Fibroblast of peridontal ligament (primary cell): ENCODE measurements around the gene NWD2.

Source experiments
- DNase-seq: peaks from one replicate; pipeline ENCODE4 v3.0.0-alpha.2; 2010; ENCODE audit errors: extremely low read depth

Gene NWD2

DNA sequence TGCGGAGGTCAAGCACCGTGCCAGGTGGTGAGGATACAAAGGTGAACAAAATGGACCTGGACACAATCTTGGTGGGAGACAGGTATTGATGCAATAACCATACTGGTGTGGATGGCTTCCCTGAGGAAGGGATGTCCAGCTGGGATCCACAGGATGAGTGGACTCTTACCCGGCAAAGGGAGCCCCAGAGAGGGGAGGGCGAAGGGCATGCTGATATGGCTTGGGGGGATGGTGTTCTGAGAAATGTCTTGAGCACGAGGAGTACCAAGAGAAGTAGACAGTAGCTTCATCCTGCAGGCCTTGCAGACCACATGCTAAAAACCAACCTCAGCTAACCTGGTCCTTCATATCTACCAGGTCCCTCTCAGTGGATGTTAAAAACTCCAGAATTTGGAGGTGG, 220.8 kb downstream of the NWD2 start:
- DNase-seq = no peak

DNA sequence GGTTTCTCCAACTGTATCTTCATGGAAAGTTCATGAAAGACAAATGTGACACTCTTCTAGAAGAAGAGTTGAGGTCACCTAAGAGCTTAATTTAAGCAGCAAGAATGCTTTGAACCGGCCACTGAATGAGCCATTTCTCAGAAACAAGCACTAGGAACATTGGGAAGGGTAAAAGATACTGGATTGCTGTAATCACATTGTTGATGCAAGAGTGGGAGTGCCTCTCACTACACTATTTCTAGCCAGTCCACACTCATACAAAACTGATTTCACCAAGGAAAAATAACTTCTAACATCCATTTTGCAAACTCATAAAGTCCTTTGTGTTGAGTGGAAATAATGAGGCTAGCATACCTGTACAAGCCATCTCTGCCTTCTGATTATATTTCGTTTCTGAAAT, 221.3 kb downstream of the NWD2 start:
- DNase-seq = no peak

DNA sequence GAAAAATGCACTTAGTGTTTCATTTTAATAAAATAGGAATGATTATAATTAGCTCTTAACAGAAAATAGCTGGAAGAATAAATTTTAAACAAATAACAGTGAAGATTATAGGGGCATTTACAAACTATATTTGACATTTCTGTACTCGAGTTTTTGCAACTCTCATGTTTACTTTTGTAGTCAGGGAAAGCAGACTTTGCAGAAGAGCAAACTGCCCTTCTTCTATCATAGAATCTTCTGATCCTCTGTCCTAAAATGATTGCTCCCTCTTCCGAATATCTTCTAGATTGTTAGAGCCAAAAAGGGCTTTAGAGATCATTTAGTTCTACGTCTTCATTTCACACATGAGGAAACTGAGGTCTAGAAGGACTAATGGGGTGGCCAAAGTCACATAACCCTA, 222.7 kb downstream of the NWD2 start:
- DNase-seq = no peak

DNA sequence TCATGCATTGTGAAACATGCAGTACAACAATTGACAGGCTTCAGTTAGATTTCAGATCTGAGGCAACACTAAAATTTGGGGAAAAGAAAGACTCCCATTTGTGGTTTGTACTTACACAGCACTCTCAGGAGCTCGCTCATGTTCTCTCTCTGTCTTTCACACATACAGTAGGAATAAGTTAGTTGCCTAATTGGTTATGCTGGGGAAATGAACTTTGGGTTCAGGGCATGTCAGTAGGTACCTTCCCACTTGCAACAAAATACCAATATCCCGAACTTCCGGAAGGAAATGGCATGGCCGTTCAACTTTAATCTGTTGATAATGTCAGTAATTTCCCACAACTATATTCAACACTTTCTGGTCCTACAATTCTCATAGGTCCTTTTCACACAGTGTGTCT, 223.3 kb downstream of the NWD2 start:
- no peak for DNase-seq

DNA sequence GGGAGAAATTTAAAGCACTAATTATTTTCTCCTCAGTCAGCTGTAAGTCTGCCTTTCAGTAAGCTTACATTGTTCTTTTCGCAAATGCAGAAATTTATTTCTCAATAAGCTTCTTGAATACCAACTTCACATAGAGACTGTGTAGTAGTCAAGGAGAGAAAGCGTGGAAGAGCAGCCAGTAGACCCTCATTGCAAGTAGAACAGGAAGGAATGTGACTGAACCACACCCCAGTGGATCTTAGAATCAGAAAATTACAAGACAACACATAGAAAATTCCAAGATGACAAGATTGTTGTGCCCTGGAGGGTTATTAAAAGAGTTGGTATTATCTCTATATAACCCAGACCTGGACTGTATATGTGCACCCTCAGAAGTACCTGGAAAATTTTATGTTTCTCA, 224.7 kb downstream of the NWD2 start:
- DNase-seq = no peak

DNA sequence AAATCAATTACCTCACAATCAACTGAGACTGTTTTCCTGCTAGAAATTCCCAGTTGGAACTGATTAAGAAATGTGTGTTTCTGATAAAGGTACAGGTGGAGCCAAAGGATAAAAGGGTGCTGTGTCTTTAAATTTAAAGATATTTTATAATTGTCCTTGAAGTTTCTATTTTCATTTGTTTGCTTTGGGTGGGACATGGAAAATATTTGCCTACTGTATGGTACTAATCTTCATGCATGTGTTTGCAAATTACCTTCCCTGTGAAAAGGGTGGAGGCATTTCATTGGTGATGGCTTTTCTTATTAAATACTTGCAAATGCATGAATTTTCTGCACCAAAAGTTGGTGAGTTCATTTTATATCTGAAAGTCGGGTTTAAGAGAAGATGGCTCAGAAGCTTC, 225.7 kb downstream of the NWD2 start:
- no peak for DNase-seq

DNA sequence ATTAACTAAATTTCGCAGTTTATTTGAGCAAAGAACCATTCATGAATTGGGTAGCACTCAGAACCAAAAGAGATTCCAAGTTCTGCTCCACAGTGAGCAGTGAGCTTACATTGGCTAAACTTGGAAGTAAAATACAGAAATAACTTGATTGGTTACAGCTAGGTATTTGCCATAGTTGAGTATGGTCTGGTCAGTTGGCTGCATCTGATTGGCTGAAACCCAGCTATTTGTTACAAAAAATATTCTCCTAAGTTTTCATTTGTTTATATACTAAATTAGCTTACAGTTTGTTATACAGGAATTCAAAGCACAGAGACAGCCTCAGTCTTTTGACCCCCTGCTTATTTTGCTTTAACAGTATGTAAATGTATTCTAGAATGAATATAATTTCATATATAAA, 226.6 kb downstream of the NWD2 start:
- DNase-seq = no peak

DNA sequence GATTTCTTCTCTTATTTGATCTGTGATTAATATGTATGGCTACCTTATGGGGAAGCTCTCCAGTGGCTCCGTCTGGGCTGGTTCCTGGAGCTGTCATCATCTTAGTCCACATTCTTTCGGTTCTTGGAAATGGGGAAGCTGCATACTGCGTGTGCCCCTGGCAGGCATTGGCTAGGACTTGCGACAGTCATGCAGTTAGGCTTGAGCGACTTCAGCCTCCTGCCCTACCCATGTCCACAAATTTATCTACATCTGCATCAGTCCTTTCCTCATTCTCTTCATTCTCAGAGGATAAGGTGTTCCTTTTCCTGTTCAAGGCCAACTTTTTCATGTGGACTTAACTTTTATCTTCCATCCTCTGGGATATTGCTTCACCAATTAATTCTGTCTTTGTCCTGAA, 227.4 kb downstream of the NWD2 start:
- DNase-seq = no peak

DNA sequence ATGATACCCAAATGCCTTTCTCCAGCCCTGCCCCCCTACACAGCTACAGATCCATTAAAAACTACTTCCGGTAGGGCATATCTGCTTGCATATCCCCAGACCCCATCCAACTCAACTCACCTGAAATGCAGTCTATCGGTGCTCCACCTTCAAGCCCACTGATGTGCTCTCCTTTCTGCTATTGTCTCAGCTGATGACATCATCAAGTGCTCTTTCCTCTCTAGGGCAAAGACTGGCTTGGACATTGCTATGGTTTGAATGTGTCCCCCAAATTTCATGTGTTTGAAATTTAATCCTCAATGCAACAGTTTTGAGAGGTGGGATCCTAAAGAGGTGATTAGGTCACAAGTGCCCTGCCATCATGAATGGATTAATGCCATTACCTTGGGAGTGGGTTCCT, 229.3 kb downstream of the NWD2 start:
- DNase-seq = no peak

DNA sequence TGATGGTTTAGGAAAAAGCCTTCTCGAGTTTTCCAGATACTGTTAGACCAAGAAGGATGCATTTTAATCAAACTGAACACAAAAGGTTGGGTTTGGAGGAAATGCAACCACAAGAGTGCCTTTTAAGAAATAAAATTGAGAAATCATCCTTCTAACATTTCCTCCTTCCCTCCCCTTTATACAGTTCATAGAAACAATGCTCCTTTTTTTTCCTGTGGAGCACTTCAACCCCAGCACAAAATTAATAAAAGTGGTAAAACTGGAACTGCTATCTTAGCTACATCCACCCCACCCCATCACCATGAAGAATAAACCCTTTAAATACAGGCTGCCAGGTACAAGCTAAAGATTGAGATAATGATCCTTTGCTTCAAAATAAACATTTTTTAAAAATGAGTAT, 230.5 kb downstream of the NWD2 start:
- DNase-seq = no peak

DNA sequence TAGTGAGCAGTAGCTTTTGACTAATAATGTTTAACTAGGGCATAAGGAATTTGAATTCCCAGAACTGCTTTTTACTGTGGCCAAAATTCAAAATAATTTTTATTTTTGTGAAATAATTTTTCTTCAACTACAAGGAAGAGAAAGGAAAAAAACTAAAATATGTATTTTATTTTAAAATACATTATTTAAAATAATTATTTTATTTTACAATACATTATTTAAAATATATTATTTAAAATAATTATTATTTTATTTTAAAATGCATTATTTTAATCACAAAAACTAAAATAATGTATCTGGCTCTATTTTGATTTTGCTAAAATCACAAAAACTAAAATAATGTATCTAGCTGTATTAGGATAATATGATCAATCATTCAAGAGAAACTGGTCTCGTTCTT, 231.2 kb downstream of the NWD2 start:
- no peak for DNase-seq

DNA sequence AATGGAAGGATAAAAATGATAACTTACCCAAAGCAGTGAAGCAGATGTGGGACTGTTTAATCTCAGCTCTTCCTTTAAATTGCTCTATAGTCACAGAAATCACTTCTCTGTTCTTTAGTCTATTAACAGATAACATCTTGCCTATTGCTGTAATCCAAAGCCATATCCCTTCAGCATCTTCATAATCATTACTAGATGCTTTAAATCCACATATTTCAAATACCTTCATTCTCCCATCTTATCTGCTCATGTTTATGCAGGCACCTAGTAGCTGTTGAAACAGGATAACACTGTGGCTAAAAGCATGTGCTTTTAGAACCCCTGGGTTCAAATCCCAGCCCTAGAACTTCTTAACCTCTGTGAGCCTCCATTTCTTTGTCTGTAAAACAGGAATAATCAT, 231.7 kb downstream of the NWD2 start:
- DNase-seq = no peak

DNA sequence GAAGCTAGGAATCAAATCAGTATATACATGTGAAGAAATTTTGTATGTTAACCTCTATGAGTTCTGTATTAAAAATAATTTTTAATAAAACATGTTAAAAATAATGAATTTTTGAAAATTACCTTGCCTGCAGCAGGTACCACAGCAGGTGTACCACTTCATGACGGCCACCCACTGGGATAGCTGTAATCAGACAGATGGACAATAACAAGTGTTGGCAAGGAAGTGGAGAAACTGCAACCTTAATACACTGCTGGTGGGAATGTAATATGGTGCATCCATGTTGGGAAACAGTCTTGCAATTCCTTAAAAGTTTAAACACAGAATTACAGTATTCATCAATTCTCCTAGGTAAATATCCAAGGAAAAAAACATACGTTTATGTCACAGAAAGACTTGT, 232.1 kb downstream of the NWD2 start:
- no peak for DNase-seq

DNA sequence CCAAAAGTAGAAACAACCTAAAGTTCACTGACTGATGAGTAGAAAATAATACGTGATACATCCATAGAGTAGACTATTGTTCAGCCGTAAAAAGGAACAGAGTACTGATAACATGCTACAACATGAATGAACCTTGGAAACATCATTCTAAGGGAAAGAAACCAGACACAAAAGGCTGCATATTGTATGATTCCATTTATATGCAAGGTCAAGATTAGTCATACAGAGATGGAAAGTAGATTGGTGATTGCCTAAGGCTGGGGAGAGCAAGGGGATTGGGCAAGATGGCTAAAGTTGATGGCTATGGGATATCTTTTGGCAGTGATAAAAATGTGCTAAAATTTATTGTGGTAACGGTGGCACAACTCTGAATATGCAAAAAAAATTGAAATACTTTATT, 232.6 kb downstream of the NWD2 start:
- DNase-seq = no peak

DNA sequence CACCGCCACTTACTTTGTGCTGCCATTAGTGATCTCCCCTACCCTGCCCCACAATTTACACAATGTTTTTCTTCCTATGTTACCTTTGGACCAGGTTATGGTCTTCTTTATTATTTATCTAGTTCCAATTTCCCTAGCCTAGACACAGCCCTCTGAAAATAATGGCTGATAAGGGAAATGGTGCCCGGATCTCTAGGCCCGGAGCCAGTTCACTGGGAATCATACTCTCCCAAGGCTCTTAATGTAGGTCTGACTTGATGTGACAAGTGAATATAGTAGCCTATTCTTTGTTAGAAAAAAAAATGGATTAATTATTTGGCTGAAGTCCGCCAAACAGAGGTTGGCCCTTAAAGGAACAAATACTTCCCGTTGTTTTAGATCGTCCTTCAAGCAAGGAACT, 233.6 kb downstream of the NWD2 start:
- no peak for DNase-seq

DNA sequence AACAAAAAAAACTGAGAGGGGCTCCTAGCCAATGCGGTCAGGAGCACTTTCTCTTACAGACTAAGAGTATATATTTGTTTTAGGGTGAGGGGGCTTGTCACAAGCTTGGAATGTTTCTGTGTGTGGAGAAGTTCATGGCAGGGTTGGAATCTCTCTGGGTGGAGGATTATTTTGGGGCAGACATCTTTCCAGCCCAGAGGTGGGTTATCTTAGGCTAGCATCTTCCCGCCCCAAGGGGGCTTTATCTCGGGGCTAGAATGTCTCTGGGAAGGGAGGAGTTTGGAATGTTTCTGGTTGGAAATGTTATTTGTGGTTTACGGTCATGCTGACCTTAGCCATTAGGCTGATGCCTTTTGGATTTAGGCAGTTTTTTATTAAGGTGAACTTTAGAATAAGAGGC, 236.0 kb downstream of the NWD2 start:
- DNase-seq = no peak

DNA sequence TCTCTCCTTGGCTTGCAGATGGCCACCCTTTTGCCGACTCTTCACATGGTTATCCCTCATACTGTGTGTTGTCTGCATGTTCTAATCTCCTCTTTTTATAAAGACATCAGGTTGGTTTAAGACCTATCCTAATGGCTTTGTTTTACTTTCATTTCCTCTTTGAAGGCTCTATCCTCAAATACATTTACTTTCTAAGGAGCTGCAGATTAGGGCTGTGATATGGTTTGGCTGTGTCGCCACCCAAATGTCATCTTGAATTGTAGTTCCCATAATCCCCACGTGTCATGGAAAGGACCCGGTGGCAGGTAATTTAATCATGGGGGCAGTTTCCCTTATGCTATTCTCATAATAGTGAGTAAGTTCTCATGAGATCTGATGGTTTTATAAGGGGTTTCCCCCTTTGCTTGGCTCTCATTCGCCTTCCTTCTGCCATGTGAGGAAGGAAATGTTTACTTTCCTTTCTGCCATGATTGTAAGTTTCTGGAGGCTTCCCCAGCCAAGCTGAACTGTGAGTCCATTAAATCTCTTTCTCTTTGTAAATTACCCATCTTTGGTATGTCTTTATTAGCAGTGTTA, 237.1 kb downstream of the NWD2 start:
- no peak for DNase-seq

DNA sequence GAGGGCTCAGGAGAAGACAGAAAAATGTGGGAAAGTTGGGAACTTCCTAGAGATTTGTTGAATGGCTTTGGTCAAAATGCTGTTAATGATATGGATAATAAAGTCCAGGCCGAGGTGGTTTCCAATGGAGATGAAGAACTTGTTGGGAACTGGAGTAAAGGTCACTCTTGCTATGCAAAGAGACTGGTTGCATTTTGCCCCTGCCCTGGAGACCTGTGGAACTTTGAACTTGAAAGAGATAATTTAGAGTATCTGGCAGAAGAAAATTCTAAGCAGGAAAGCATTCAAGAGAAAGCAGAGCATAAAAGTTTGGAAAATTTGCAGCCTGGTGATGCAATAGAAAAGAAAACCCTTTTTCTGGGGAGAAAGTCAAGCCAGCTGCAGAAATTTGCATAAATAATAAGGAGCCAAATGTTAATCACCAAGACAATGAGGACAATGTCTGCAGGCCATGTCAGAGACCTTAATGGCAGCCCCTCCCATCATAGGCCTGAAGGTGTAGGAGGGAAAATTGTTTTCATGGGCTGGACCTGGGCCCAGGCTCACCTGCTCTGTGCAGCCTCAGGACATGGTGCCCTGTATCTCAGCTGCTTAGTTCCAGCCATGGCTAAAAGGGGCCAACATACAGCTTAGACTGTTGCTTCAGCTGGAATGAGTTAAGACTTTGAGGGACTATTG, 237.8 kb downstream of the NWD2 start:
- no peak for DNase-seq

DNA sequence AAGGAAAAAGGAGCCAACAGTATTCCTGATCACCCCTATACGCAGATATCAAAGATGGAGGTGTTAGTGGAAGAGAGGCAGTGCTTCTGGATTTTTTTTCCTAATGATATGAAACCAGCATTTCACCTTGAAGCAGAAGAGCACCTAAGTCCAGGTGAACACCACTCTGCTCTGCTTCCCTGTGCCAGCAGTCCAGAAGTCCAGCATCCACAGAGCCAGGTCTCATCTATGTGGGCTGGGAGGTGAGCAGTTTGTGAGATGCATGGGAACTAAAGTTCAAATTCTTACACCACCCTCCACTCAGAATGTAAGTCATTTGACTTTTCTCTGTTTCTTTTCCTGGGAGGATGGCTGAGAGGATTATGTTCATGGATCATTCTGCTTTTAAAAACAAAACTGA, 239.1 kb downstream of the NWD2 start:
- no peak for DNase-seq

DNA sequence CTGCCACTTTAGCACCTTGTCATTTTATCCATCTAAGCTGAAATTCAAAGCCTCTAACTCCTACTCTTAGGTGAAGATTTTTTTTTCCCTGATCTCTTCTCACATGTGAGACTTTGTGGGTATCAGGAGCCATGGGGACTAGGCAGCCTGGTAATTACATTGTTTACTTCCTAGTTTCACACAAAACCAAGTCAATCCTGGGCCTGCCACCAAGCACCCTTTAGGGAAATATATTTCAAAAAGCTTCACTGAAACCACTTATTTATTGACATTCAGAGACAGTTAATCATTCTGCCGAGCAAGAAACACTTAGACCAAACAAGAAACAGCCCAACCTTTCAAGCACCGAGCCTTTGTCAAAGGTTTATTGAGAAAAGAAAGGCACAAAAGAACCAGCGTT, 241.6 kb downstream of the NWD2 start:
- no peak for DNase-seq

DNA sequence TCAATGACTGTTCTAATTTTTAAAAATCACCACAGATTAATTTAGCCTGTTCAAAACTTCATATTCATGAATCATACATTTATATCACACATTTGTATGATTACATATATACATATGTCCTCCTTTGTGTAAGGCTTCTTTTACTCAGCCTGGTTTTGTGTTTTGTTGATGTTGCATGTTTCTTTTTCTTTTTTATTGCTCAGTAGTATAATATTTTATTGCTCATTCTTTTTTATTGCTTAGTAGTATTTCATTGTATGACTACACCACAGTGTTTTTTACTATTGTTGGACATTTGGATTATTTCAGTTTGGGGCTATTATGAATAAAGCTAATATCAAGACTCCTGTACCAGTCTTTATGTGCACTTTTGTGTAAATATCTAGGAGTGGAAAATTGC, 243.1 kb downstream of the NWD2 start:
- no peak for DNase-seq

DNA sequence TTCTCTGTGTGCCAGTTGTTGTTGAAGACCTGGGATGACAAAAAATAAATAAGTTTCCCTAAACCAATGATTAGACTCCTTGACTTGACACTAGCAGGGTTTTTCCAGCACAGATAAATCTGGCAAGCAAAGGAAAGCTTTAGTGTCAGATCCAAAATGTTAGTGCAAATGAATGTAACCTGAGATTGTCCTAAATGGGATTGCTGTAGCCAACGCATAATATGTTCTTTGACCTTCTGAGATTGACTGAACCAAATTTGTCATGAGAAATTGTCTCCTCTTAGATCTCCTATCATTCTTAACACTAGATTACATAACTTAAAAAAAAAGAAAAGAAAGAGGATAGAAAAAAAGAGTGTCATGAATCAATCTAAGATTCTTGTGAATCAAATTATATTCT, 245.2 kb downstream of the NWD2 start:
- no peak for DNase-seq

DNA sequence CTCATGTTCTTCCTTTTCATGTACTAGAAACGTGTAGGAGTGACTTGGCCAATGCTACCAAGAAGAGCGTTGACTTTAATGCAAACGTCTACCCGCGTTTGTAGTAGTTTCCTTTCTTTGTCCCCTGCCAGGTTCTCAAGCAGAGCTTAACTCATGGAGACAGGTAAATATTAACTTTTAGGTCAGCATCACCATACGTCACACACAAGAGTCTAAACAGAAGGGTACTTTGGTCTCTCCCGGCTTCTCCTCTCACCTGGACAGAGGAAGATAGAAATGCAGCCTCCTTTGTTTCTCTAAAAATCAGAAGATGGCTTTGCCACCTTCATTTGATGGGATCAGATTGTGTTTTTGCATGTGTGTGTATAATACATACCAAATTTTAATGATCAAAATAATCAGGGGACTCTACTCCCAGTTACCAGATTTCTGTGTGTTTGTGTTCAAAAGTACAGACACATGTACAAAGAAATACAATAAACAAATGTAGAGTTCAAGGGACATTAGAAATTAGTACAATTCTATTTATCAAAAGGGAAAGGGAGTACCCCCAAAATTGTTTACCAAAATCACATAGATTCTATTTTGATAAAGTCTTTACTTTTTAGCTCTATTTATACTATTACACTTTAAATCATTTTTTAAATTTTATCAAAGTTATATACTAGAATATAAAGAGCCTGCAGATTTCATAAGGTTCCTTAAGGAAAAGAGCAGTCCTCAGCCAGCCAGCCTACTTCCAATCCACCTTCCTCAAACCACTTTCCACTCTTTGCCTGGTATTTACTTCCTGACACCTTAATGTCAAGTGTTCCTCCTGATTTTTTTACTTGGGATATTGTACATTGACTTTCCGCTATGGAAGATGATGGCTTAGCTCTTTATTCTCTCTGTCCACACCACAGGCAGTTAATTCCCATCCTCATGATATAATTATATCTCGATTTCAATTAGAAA, 246.1 kb downstream of the NWD2 start:
- DNase-seq = no peak
